Activated T-helper 1 cell treated with anti-CD3 and anti-CD28 coated beads, Interleukin-2, amount 50 U/mL, for 16 hours (primary cell): ENCODE data around the gene GRID1.
"Not testable (repeated sequence)": the region's sequence is repeated elsewhere in the genome, so short reads cannot be mapped to it uniquely, and the experiment has no call there.

Experiments used
- DNase-seq, 2 donors: peaks; one replicate each; pipeline ENCODE4 v3.0.0-alpha.2; 2020; ENCODE audit warnings: low read depth in 1 of 2, low spot score in 1 of 2

The GRID1 gene

GRCh38 chr10:86091216-86091615 lies 275.4 kb downstream of the GRID1 start:
- no peak for DNase-seq

GRCh38 chr10:86090807-86091206 lies 275.8 kb downstream of the GRID1 start:
- DNase-seq = no peak

GRCh38 chr10:86087716-86088115 lies 278.9 kb downstream of the GRID1 start:
- DNase-seq = no peak

GRCh38 chr10:86086418-86086817 lies 280.2 kb downstream of the GRID1 start:
- DNase-seq = no peak

- no peak for DNase-seq
Observed at GRCh38 chr10:86085686-86086085, 280.9 kb downstream of the GRID1 start.

- no peak for DNase-seq
Observed at GRCh38 chr10:86085136-86085535, 281.5 kb downstream of the GRID1 start.

GRCh38 chr10:86084585-86084984 lies 282.0 kb downstream of the GRID1 start:
- no peak for DNase-seq

- no peak for DNase-seq
Observed at GRCh38 chr10:86083664-86084175, 282.9 kb downstream of the GRID1 start.

GRCh38 chr10:86083206-86083605 lies 283.4 kb downstream of the GRID1 start:
- no peak for DNase-seq

GRCh38 chr10:86082556-86082955 lies 284.0 kb downstream of the GRID1 start:
- no peak for DNase-seq

- DNase-seq = no peak
Observed at GRCh38 chr10:86079088-86079487, 287.5 kb downstream of the GRID1 start.

- no peak for DNase-seq
Observed at GRCh38 chr10:86078639-86079035, 288.0 kb downstream of the GRID1 start.

- no peak for DNase-seq
Observed at GRCh38 chr10:86077871-86078638, 288.5 kb downstream of the GRID1 start.

GRCh38 chr10:86077271-86077670 lies 289.3 kb downstream of the GRID1 start:
- no peak for DNase-seq

GRCh38 chr10:86076497-86076896 lies 290.1 kb downstream of the GRID1 start:
- not testable (repeated sequence) for DNase-seq

GRCh38 chr10:86075512-86075911 lies 291.1 kb downstream of the GRID1 start:
- no peak for DNase-seq

GRCh38 chr10:86074294-86074693 lies 292.3 kb downstream of the GRID1 start:
- no peak for DNase-seq

- DNase-seq = no peak
Observed at GRCh38 chr10:86073199-86073977, 293.2 kb downstream of the GRID1 start.

GRCh38 chr10:86072413-86072812 lies 294.2 kb downstream of the GRID1 start:
- DNase-seq = no peak

GRCh38 chr10:86071758-86072157 lies 294.8 kb downstream of the GRID1 start:
- no peak for DNase-seq

GRCh38 chr10:86071145-86071544 lies 295.4 kb downstream of the GRID1 start:
- DNase-seq = no peak

- no peak for DNase-seq
Observed at GRCh38 chr10:86070278-86070677, 296.3 kb downstream of the GRID1 start.
